ENCODE results near the gene RGL3.
"Not testable (repeated sequence)": the region's sequence is repeated elsewhere in the genome, so short reads cannot be mapped to it uniquely, and the experiment has no call there.

Gene RGL3

DNA sequence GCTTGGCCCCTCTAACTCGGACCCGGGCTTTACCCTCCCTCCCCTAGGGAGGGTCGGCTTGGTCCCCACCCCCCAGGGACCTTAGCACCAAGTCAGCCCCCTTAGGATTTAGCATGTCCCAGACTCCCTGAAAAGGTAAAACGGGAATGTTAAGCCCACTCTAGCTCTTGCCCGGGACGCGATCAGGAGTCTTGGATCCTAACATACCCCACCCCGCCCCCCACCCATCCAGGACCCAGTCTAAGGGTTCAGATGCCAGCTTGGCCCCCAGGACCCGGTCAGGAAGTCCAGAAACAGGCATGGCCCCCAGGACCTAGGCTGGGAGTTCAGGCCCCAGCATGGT is 35.4 kb downstream of the RGL3 start:
- no peak for DNase-seq (ENCODE audit: low read depth)

DNA sequence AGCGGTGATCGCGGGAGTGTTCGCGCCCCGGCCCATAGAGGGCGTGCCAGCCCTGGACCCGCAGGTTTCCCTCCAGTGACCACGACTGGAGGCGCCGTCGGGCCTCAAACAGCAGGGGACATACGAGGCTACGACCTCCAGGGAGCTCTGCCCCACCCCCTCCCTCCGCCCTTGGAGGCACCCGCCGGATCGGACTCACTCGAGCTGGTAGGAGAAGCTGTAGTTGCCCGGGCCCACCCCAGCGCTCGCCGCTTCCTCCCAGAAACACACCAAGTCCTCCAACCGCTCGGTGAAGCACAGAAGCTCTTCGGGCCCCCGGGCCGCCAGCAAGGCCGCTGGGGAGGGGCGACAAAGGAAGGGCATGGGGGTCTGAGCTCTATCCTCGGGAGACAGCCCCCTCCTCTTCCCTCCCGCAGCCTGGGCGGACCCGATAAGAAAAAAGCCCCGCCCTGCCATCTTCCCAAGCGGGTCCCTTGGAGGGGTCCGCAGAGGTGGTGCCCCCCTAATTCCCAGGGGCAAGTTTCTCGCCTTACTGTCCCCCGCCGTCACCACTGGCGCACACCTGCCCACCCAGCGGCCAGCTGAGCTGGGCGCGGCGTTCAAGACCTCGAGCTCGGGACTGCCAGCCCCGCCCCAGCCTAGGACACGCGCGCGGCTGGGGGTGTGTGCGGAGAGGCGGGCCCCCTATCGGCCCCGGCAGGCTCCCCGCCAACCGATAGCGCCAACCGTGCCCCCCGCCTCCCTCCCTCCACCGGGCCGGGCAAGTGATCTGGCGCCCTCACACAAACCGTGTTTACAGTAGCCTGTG is 36.0 kb downstream of the RGL3 start:
- DNase-seq (ENCODE audit: low read depth) = no peak

DNA sequence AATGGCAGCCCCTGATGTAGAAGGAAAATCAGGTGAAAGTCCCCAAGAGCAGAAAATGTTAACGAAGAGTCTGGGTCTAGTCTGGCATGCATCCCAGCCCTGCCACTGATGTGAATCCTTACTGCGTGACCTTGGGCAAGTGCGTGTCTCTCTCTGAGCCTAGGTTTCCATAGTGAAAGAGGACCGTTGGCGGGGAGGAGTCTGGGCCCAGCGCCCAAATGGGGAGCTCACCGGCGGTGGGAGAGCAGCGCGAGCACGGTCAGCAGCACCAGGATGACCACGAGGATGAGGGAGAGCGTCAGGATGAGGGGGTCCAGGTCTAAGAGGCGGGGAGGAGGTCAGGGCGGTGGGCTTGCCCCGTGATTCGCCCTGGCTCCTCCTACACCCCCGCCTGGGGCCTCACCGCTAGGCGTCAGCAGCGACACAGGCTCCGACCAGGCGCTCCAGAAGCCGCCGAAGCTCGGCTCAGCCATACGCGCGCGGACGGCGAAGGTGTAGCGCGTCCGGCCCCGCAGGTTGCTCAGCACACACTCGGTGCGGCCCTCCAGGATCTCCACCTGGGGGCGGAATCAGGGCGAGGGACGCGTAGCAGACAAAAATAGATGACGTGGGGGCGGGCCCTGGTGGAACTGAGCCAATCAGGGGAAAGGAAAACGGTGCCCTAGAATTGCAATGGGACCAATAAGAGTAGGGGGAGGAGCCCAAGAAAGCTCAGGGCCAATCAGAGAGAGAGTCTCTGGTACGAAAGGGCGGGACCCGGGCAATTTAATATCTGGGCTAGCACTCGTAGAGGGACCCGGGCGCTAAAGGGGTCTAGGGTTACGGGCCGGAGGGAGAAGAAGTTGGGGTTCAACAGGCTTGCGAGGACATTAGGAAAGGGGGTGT is 38.2 kb downstream of the RGL3 start:
- DNase-seq (ENCODE audit: low read depth) = peak; percentile 64

DNA sequence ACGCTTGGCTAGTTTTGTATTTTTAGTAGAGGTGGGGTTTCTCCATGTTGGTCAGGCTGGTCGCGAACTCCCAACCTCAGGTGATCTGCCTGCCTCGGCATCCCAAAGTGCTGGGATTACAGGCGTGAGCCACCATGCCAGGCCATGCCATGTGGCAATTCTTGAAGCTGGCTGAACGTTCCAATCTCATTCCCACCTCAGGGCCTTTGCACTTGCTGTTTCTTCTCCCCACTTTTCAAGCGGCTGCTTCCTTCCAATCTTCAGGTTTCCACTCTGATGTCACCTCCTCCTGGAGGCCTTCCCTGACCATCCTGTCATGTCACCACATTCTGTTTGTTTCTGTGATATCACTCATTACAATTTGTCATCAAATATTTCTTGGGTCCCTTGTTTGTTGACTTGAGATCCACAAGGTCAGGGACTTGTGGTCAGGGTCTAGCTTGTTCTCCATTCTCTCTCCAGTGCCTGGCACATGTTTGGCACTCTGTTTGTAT is 39.2 kb downstream of the RGL3 start:
- no peak for DNase-seq (ENCODE audit: low read depth)

DNA sequence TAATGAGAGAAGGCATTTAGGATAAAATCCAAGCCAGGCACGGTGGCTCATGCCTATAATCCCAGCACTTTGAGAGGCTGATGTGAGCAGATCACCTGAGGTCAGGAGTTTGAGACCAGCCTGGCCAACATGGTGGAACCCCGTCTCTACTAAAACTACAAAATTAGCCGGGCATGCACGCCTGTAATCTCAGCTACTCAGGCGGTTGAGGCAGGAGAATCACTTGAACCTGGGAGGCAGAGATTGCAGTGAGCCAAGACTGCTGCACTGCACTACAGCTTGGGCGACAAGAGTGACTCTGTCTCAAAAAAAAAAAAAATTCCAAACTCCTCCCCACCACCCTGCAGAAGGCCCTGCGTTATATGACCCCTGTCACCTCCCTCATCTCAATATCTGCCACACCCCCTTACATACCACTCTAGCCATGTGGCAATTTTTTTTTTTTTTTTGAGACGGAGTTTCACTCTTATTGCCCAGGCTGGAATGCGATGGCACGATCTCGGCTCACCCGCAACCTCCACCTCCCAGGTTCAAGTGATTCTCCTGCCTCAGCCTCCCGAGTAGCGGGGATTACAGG is 39.8 kb downstream of the RGL3 start:
- DNase-seq (ENCODE audit: low read depth) = not testable (repeated sequence)

DNA sequence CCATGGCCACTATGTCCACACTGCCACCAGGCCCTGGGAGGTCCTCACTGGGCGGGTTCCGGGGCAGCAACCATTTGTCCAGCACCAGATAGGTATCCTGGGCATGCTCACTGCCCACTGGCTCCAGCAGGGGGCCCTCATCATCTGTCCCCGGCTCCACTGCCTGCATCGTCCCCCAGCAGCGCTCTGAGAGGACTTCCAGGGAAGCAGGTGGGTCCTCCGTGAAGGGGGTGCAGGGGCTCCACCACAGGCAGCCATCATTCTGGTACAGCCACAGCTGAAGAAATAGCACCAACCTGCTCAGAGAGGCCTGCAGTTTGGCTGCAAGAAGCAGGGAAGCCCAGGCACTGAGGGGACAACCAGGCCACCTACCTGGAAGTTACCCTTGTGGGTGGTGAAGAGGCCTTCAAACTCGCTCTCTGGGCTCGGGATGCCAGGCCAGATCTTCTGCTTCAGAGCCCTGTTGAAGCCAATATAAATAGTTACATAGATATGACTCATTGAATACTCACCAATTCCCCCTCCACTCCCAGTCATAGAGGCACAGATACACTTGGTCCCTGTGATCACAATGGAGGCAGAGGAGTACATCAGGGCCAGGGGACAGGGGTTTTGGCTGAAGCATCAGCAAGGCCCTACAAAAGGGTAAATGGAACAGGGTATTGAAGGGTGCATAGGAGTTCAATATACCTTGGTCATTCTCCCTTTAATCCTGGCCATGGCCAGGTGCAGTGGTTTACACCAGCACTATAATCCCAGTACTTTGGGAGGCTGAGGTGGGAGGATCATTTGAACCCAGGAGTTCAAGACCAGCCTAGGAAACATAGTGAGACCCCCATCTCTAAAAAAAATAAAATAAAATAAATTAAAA is 40.6 kb downstream of the RGL3 start:
- DNase-seq (ENCODE audit: low read depth) = no peak

DNA sequence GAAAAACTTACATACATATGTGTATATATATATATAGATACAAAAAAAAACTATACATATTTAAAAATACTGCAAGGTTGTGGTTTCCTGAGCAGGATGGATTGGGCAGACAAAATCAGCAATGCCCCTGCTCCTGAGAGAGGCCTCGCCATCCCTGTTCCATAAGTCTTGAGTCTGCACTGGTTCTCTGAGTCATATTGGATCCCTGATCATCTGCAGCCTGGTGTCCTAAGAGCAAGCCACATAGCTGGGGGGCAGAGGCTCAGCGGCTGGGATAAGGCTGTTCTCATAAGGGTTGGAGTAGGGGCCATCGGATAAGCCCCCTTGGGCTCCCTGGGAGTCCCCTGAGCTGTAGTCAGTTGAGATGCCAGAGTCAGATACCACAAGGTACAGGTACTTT is 41.4 kb downstream of the RGL3 start:
- DNase-seq (ENCODE audit: low read depth) = no peak

DNA sequence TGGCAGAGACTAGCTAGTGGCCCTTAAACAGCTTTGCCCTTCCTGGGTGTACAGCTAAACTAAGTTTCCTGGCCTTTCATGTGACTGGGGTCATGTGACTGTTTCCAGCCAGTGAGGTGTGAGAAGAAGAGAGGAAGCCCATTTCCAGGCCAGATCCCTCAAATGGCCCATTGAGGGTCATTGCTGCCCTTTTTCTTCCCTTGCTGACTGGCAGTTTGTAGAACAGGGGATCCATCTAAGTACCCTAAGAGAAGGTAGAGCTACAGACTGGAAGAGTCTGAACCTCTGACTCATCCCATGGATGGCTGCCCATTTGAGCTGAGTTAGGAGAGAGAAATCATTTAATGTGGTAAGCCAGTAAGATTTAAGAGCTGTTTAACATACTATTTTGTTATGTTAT is 41.9 kb downstream of the RGL3 start:
- DNase-seq (ENCODE audit: low read depth) = no peak

DNA sequence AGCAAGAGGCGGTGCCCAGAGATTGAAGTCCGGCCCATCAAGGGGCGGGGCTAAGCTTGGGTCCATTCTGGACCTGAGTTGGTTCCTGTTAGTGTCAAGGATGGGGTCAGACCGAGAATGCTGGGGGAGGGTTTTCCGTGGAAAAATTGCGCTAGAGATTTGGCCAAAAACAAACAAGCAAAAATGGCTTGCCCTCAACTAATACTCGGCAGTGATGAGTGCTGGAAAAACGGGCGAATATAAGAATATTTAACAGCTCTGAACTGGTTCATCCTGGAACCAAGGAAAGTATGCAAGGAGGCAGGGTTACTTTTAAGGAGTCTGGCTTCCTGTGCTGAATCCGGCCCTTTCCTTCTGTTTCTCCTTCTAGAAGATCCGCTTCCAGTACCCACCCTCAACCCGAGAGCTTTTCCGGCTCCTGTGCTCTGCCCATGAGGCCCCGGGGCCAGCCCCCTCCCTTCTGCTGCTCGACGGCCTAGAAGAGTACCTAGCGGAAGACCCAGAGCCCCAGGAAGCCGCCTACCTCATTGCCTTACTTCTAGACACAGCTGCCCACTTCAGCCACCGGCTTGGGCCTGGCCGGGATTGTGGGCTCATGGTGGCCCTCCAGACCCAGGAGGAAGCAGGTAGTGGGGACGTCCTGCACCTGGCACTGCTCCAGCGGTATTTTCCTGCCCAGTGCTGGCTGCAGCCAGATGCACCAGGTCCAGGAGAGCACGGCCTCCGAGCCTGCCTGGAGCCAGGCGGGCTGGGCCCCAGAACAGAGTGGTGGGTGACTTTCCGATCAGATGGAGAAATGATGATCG is 43.8 kb downstream of the RGL3 start:
- DNase-seq (ENCODE audit: low read depth) = no peak

DNA sequence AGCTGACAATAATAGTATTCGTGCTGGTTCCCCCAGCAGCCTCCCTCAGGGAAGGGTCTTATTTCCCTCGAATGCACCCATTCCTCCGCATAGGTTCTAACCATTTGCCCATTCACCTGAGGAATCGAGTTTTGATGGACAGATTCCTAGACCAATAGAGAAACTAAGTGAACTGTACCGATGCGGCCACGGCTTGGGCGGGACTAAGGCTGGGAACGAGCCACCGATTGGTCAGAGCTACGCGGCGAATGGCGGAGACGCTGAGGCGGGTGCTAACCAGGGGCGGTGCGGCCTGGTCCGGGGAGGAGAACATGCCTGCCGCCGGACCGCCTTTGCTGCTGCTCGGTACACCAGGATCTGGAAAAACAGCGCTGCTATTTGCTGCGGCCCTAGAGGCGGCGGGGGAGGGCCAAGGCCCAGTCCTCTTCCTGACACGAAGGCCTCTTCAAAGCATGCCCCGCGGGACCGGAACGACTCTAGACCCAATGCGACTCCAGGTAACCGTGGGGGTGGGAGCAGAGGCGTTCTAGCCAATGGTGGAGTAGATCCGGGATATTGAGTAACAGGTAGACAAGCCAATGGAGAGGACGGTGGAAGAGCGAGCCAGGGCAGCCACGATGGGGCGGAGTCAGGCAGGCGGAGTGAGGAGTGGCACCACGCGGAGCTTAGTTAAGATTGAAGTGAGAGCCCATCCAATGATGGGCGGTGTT is 44.5 kb downstream of the RGL3 start, which contains the start of gene SWSAP1:
SWSAP1 (plus strand) TSS at position 234 of the 710 bp plus-strand sequence; CDS start at position 249, 15 bp downstream.
- DNase-seq (ENCODE audit: low read depth) = peak; percentile 84

DNA sequence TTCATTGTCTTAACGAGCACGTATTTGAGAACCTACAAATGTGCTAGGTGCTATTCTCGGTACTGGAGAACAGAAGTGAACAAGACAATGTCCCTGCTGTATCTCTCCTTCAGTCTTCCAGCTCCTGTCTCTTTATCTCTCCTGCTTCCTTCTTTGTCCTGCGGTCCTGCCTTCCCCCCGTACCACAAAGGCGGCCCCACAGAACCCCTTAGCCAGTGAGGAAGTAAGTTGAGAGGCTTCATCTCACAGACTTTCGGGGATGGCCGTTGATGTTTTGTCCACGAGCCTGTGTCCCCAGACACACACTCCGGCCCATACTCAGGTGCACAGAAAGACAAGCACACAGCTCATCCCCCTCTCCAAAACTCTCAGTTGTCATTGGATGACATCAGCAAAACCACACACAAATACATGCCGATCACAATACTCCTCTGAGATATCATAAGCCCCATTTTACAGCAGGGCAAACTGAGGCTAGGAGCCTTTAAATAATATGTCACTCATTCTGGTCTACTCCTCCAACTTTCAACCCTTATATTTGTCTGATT is 45.2 kb downstream of the RGL3 start:
- no peak for DNase-seq (ENCODE audit: low read depth)

DNA sequence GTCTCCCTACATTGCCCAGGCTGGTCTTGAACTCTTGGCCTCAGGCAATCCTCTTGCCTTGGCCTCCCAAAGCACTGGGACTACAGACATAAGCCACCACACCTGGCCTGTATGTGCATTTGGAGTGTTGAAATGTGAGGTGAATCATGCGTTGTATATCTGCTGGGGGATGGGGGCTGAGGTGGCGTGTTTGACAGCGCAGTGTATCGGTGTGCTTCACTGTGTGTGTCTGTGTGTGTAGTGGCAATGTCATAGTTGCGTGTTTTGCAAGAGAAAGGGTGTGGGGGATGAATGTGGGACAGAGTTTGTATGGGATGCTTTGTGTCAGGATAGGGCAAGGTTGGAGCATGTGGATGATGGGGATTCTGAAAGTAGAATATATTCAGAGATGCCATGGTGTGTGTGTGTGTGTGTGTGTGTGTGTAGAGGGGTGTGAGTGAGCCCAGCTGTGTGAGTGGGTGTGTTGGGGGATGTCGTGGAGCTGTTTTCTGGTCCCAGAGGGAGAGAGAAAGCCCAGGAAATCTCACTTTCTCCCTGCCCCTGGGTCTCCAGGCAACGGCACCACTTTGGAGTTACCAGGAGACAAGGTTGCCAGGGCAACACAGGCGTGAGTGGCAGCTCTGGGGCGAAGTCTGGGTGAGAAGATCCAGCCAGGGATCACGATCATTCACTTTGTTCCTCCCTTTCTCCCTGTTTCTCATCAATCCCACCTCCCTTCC is 45.8 kb downstream of the RGL3 start:
- no peak for DNase-seq (ENCODE audit: low read depth)

DNA sequence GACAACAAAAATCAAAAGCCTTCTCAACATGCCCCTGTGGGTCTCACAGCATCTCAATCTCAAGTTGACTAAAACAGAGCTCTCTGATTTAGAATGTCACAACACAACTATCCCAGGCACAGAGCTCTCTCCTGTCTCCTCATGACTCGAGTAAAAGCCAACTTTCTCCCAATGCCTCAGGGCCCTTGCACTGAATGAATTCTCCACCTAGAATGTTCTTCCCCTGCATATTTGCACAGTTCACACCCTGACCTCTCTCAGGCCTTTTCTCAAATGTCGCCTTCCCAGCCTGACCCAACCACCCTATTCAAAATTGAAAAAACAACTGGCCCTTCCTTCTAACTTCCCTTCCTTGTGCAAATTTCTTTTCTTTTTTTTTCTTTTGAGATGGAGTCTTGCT is 48.4 kb downstream of the RGL3 start:
- DNase-seq (ENCODE audit: low read depth) = no peak

DNA sequence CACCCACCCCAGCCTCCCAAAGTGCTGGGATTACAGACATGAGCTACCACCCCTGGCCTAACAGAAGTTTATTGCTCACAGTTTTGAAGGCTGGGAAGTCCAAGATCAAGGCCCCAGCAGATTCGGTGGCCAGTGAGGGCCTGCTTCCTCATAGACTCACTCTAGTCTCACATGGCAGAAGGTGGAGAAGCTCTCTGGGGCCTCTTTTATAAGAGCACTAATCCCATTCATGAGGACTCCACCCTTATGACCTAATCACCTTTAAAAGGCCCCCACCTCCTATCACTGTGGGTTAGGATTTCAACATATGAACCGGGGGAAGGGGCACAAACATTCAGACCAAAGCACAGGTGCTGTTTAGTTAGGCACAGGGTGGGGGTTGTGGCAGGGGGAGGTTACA is 51.6 kb downstream of the RGL3 start:
- DNase-seq (ENCODE audit: low read depth) = no peak

DNA sequence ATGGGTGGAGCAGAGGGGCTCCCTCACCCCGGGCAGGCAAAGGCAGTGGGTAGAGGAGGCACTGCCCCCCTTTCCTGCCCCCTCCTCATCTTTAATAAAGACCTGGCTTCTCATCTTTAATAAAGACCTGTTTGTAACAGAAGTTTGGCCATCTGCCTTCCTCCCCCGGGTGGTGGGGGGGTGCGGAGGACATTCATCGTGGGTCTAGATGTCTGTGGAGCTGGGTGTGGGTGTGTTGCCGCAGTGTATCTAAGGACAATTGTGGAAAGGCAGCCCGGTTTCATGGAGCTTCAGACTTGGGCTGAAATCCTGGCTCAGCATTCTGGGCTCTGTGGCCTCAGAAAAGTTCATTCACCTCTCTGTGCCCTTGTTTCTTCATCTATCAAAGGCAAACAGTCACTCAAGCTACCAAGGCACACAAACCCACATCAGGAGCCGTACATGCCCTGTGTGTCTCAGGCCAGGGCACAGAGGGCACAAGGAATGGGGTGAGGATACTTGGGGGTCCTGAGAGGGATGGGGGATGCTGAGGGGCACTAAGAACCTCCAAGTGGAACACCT is 53.5 kb downstream of the RGL3 start:
- no peak for DNase-seq (ENCODE audit: low read depth)

DNA sequence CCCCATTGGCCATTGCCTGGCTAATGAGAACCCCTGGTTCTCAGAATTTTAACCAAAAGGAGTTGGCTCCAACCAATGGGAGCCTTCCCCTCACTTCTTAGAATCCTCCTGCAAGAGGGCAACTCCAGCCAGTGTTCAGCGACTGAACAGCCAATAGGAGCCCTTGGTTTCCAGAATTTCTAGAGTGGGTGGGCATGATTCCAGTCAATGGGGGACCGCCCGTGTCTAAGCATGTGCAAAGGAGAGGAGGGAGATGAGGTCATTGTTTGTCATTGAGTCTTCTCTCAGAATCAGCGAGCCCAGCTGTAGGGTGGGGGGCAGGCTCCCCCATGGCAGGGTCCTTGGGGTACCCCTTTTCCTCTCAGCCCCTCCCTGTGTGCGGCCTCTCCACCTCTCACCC is 54.2 kb downstream of the RGL3 start:
- no peak for DNase-seq (ENCODE audit: low read depth)

DNA sequence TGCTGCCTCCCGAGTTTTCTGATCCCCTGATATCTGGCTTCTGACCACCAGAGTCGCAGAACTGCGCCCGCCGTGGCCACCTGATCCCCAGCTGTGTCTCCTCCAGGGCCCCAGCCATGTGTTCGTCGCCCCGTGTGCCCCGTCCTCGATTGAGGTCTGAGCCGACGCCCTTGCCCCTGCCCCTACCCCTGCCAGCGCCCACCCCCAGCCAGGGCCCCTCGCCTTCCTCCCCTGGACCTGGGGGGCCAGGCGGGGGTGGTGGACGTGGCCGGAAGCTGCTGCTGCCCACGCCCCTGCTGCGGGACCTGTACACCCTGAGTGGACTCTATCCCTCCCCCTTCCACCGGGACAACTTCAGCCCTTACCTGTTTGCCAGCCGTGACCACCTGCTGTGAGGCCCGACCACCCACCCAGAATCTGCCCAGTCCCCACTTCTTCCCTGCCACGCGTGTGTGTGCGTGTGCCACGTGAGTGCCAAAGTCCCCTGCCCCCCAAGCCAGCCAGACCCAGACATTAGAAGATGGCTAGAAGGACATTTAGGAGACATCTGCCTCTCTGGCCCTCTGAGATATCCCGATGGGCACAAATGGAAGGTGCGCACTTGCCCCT is 54.7 kb downstream of the RGL3 start:
- no peak for DNase-seq (ENCODE audit: low read depth)

DNA sequence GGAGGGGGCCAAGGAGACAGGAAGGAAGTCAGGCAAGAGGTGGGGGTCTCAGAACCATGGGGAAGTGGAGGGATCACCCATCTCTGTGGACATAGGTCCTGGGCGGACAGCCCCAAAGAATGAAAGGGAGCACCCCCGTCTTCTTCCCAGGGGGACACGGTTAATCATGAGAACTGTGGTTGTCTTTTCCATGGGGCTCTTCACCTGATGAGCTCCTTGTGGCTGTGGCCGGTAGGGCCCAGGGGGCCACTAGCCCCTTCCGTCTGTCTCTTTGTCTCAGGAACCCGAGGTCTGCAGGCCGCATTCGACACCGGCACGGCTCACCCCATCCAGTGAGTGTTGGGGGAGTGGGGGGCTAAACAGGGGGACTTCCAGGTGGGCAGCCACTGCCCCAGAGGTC is 55.2 kb downstream of the RGL3 start:
- no peak for DNase-seq (ENCODE audit: low read depth)
